ENCODE measurements around the gene PCSK9. TPM values are rescaled to one million over a fixed set of nuclear protein-coding genes. Genes with fewer than 3 reads are reported as not detected.

Gene PCSK9
- under 0.01 TPM in 2 replicates for total RNA-seq

GRCh38 chr1:55039342-55040082 is at the start of gene PCSK9:
PCSK9 (plus strand) TSS chr1:55039548; CDS start chr1:55039838, 290 bp downstream.

GRCh38 chr1:54998677-54999076 is 40.7 kb upstream of the PCSK9 start, which contains the start of gene BSND:
BSND (plus strand) TSS chr1:54998933; CDS start chr1:54999187, 254 bp downstream.

Other genes with a start within 250 kb of the PCSK9 start
- not detected in 2 replicates for gene TTC22, start 238.2 kb upstream of the PCSK9 start, total RNA-seq
- 20.5 and 48.0 TPM in 2 replicates for gene DHCR24, start 152.4 kb upstream of the PCSK9 start, total RNA-seq
- gene TMEM61, start 58.9 kb upstream of the PCSK9 start, total RNA-seq = not detected in 2 replicates
- not detected in 2 replicates for gene BSND, start 40.6 kb upstream of the PCSK9 start, total RNA-seq
- 33.4 and 40.6 TPM in 2 replicates for gene USP24, start 175.8 kb downstream of the PCSK9 start, total RNA-seq